Colon (tissue), 2 donors: Measurements from ENCODE around the gene RPA3.

ENCODE experiments used
- FAIRE-seq: peaks from 2 replicates; lab custom pipeline; 2012; peaks lifted over from hg19 to GRCh38; lab: Jason Lieb, UNC
- donor health status: control.
- donor health status: control.

The RPA3 gene

DNA sequence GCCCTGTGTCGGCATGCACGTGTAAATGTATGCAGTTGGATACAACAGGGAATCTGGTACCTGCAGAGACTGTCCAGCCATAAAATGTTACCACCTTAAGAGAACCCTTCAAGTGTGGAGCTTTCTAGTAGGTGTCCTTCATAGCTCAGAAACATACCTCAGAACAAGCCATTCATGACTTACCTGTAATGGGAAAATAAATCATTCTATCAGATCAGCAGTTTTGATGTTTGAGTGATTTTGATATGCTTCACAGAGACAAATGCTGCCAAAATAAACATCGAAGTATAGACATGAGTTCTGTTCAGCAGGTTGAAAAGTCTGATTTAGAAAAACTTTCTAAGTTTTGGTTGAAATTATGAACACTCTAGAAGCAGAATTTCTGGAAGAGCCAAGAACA is 111.4 kb downstream of the RPA3 start:
- no peak for FAIRE-seq

DNA sequence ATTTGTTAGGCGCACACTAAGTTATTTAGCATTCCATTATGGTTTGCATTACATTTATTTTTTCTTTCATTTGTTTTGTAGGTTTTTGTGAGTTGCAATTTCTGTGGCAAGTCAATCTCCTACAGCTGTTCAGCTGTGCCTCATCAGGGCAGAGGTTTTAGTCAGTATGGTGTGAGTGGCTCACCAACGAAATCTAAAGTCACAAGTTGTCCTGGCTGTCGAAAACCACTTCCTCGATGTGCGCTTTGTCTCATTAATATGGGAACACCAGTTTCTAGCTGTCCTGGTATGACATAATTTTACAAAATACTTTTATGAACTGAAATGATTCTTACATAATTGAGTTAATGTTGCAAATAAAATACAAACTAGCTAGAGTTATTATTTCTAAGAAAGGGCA is 122.2 kb downstream of the RPA3 start:
- no peak for FAIRE-seq

GRCh38 chr7:7595451-7595850 is 123.0 kb downstream of the RPA3 start:
- FAIRE-seq: peak; percentile 58
